HG02588 (cell line): ENCODE results near the gene F7.
"Not testable (repeated sequence)": the region's sequence is repeated elsewhere in the genome, so short reads cannot be mapped to it uniquely, and the experiment has no call there.

ENCODE experiments used
- ATAC-seq: cut with Tn5 transposase; IDR thresholded peaks from one replicate; pipeline ENCODE4 v1.9.1; 2021; ENCODE audit warnings: mild to moderate bottlenecking, moderate library complexity; ENCODE audit not compliant: unreplicated experiment

F7 gene

GRCh38 chr13:113150550-113151365 lies 45.2 kb downstream of the F7 start:
- ATAC-seq = no peak

GRCh38 chr13:113151745-113152690 lies 46.4 kb downstream of the F7 start:
- ATAC-seq = no peak

GRCh38 chr13:113152691-113152983 lies 47.0 kb downstream of the F7 start:
- no peak for ATAC-seq

GRCh38 chr13:113152984-113153809 lies 47.6 kb downstream of the F7 start:
- no peak for ATAC-seq

GRCh38 chr13:113153810-113154748 lies 48.5 kb downstream of the F7 start:
- ATAC-seq = peak; percentile 60

GRCh38 chr13:113155201-113155600 lies 49.6 kb downstream of the F7 start:
- no peak for ATAC-seq

GRCh38 chr13:113155982-113156655 lies 50.5 kb downstream of the F7 start:
- no peak for ATAC-seq

- no peak for ATAC-seq
Measured at GRCh38 chr13:113157206-113157928, 51.8 kb downstream of the F7 start.

GRCh38 chr13:113157929-113158747 lies 52.5 kb downstream of the F7 start, which contains the start of gene PROZ:
Gene PROZ (plus strand): TSS chr13:113158648. CDS start chr13:113158661, 13 bp downstream.
- no peak for ATAC-seq

GRCh38 chr13:113158946-113159345 lies 53.4 kb downstream of the F7 start:
- ATAC-seq = no peak

GRCh38 chr13:113159701-113160100 lies 54.1 kb downstream of the F7 start:
- no peak for ATAC-seq

- ATAC-seq = no peak
Measured at GRCh38 chr13:113160983-113161382, 55.4 kb downstream of the F7 start.

- ATAC-seq = no peak
Measured at GRCh38 chr13:113161433-113161832, 55.8 kb downstream of the F7 start.

GRCh38 chr13:113161975-113162374 lies 56.4 kb downstream of the F7 start:
- ATAC-seq = not testable (repeated sequence)

- ATAC-seq = no peak
Measured at GRCh38 chr13:113162783-113163685, 57.4 kb downstream of the F7 start.

- ATAC-seq = no peak
Measured at GRCh38 chr13:113164492-113164891, 58.9 kb downstream of the F7 start.

- no peak for ATAC-seq
Measured at GRCh38 chr13:113166266-113166665, 60.7 kb downstream of the F7 start.
